Fibroblast of pulmonary artery (primary cell): ENCODE measurements around the gene WDFY3.

ENCODE experiments used
- DNase-seq: peaks from one replicate; pipeline ENCODE4 v3.0.0-alpha.2; 2010; ENCODE audit warnings: low read depth
- H3K4me3 ChIP-seq: replicated peaks from 2 replicates; pipeline ENCODE4 v1.5.1; 2011; ENCODE audit warnings: low read depth, mild to moderate bottlenecking, control low read depth, low read length, moderate library complexity
- TF ChIP-seq, protein P1 (sequence below): IDR thresholded peaks from 2 replicates; pipeline ENCODE4 v1.5.1; 2011; ENCODE audit warnings: mild to moderate bottlenecking, control low read depth, low read length, inconsistent platforms; ENCODE audit errors: missing control alignments

Gene WDFY3

GRCh38 chr4:84648178-84648577, 318.3 kb downstream of the WDFY3 start:
- no peak for DNase-seq
- TF ChIP-seq, protein P1, sequence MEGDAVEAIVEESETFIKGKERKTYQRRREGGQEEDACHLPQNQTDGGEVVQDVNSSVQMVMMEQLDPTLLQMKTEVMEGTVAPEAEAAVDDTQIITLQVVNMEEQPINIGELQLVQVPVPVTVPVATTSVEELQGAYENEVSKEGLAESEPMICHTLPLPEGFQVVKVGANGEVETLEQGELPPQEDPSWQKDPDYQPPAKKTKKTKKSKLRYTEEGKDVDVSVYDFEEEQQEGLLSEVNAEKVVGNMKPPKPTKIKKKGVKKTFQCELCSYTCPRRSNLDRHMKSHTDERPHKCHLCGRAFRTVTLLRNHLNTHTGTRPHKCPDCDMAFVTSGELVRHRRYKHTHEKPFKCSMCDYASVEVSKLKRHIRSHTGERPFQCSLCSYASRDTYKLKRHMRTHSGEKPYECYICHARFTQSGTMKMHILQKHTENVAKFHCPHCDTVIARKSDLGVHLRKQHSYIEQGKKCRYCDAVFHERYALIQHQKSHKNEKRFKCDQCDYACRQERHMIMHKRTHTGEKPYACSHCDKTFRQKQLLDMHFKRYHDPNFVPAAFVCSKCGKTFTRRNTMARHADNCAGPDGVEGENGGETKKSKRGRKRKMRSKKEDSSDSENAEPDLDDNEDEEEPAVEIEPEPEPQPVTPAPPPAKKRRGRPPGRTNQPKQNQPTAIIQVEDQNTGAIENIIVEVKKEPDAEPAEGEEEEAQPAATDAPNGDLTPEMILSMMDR, result no peak

GRCh38 chr4:84647312-84647884, 319.1 kb downstream of the WDFY3 start:
- no peak for DNase-seq
- no peak overlapping the region for H3K4me3 ChIP-seq
- TF ChIP-seq, protein P1, result no peak

More at GRCh38 chr4:84648178-84648577, 318.3 kb downstream of the WDFY3 start:
- H3K4me3 ChIP-seq, result no peak overlapping the region

GRCh38 chr4:84644087-84644486, 322.4 kb downstream of the WDFY3 start:
- TF ChIP-seq, protein P1, result no peak
- H3K4me3 ChIP-seq, result no peak overlapping the region

GRCh38 chr4:84639145-84639544, 327.3 kb downstream of the WDFY3 start:
- TF ChIP-seq, protein P1, result no peak
- no peak for DNase-seq
- H3K4me3 ChIP-seq, result no peak overlapping the region

More at GRCh38 chr4:84644087-84644486, 322.4 kb downstream of the WDFY3 start:
- no peak for DNase-seq

GRCh38 chr4:84638092-84638491, 328.4 kb downstream of the WDFY3 start:
- TF ChIP-seq, protein P1, result no peak
- no peak for DNase-seq
- no peak overlapping the region for H3K4me3 ChIP-seq

DNA sequence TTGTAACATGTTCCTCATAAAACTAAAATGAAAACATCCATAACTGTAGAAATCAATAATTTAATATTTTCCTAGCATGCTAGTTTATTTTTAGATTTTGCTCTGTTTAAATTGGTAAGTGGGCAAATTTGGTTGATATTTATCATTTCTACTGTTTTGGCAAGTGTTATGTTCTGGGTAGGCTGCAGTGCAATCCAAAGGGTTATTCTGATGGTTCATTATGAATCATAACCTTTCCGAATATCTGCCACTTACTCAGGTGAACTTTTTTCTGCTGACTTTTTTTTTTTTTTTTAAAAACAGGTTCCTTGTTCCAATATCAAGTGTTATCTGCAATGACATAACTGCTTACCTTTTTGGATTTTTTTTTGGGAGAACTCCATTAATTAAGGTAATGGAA, 331.5 kb downstream of the WDFY3 start:
- TF ChIP-seq, protein P1, result no peak
- no peak overlapping the region for H3K4me3 ChIP-seq
- no peak for DNase-seq

DNA sequence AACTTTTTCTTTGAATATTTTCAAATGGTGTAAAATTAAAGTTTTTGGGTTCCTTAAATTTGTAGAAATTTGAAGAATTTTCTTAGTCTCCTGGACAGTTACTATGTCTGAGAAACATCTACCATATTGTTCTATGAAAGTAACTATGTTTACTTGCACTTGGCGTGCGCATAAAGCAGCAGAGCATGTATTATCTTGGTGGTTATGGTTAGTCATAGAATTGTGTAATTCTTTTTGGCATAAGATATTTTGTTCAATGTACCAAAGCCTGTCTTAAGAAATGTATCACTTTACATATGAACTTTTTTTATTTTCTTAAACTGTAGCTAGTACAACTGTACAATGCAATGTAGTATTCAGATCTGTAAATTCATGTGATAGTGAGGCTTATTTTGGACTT, 334.4 kb downstream of the WDFY3 start:
- no peak overlapping the region for H3K4me3 ChIP-seq
- peak; percentile 93 for DNase-seq
- TF ChIP-seq, protein P1, result no peak
